ENCODE measurements around the gene GRIN1.
A peak's percentile ranks its signal among the peaks of the same experiment; 100 is the strongest.

Gene GRIN1

DNA sequence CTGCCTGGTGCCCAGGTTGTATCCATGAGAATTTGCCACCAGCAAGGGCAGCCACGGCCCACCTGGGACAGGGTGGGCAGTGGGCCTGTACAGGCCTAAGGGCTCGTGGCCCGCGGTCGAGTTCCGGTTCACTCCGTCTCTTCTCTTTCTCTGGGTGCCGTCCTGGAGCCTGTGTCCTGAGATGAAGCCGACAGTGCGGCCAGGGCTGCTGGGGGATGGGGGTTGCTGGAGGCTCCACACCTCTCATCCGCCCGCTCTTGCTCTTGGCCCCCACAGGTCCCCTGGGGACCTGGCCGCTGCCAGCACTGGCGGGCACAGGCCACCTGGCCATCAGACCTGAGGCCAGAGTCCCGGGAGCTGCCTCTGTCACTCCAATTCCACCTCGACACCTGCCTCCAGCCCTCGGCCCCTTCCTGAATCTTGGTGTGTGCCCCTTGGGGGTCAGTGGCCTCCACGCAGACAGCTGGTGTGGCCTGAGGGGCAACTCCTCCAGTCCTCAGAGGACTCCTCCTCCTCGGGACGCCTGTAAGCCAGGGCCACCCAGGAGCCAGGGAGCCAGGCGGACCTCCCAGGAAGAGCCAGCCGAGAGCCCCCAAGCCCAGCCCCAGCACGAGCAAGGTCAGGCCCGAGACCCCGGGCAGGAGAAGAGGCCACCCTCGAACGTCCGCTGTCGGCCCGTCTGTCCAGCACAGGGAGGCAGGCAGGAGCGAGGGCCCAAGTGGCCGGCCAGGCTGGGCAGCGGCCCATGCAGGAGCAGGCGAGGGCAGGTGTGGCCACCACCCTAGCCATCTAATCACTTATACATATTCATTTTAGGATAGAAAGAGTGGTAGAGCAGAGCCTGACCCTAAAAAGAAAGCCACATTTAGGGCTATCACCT, 25.7 kb downstream of the GRIN1 start:
- DNase-seq (ENCODE audit: low spot score): no peak

DNA sequence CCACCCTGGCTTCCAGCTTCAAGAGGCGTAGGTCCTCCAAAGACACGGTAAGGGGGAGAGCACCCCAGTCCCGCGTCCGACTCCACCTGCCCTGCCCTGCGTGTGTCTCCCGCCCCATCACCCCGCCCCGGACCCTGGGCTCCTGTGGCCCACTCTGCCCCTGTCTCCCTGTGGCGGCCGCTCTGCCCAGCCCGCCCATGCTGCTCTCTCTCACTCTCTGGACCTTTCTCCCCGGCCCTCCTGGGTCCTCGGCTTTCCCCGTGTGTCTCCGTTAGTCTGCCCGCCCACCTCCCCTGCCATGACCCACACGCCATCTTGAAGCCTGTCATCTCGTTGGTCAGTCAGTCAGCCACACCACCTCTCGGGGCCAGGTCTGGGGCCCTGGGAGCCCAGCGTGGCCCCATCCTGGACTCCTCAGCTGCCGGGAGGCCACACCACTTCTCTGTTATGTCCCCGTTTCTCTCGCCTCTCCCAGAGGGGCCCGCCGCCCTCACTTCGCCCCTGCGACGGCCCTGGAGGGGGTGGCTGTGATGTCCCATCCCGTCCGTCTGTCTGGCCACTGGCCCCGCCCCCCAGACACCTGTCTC, 26.4 kb downstream of the GRIN1 start:
- no peak for DNase-seq (ENCODE audit: low spot score)

DNA sequence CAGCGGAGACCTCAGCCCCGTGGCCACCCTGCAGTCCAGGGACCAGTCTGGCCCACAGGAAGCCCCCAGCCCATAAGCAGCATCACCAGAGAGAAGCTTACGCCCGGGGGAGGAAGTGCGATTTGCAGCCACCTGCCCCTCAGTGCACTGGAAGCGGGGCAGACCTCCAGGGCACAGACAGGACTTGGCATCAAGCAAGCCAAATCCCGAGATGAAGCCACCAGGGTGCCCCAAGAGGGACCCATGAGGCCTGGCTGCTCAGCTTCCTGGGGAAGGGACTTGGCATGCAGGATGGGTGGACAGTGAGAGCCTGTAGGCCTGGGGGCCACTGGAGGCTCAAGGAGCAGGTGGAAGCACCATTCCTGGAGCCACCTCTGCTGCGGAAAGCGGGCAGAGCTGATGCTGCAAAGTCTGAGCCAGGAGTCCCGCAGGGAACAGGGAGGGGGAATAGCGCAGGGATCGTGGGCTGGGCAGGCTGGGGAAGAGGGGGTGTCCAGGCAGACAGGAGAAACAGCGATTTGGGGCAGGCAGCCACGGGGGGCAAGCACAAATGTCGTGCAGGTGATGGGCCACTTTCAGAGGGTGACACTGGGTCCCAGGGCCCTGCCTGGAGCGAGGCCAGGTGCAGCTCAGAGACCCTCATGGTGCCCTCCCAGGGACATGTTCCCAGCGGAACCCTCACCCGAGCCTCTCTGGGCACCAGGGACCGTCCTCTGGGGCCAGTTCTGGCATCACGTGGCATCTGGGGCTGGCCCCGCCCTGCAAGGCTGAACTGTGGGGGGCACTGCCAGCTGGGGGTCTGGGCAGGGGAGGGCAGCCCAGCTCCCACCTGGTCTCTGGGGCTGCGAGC, 27.7 kb downstream of the GRIN1 start:
- no peak for DNase-seq (ENCODE audit: low spot score)

DNA sequence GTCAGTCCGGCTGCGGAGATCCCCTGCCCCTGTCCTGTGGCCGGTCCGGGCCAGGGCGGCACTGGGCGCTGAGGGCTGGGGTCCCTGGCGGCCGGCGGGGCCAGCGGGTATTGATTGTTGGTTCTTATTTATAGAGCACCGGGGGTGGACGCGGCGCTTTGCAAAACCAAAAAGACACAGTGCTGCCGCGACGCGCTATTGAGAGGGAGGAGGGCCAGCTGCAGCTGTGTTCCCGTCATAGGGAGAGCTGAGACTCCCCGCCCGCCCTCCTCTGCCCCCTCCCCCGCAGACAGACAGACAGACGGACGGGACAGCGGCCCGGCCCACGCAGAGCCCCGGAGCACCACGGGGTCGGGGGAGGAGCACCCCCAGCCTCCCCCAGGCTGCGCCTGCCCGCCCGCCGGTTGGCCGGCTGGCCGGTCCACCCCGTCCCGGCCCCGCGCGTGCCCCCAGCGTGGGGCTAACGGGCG, 28.4 kb downstream of the GRIN1 start:
- no peak for DNase-seq (ENCODE audit: low spot score)

DNA sequence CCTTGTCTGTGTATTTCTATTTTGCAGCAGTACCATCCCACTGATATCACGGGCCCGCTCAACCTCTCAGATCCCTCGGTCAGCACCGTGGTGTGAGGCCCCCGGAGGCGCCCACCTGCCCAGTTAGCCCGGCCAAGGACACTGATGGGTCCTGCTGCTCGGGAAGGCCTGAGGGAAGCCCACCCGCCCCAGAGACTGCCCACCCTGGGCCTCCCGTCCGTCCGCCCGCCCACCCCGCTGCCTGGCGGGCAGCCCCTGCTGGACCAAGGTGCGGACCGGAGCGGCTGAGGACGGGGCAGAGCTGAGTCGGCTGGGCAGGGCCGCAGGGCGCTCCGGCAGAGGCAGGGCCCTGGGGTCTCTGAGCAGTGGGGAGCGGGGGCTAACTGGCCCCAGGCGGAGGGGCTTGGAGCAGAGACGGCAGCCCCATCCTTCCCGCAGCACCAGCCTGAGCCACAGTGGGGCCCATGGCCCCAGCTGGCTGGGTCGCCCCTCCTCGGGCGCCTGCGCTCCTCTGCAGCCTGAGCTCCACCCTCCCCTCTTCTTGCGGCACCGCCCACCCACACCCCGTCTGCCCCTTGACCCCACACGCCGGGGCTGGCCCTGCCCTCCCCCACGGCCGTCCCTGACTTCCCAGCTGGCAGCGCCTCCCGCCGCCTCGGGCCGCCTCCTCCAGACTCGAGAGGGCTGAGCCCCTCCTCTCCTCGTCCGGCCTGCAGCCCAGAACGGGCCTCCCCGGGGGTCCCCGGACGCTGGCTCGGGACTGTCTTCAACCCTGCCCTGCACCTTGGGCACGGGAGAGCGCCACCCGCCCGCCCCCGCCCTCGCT, 29.0 kb downstream of the GRIN1 start:
- DNase-seq (ENCODE audit: low spot score): no peak

DNA sequence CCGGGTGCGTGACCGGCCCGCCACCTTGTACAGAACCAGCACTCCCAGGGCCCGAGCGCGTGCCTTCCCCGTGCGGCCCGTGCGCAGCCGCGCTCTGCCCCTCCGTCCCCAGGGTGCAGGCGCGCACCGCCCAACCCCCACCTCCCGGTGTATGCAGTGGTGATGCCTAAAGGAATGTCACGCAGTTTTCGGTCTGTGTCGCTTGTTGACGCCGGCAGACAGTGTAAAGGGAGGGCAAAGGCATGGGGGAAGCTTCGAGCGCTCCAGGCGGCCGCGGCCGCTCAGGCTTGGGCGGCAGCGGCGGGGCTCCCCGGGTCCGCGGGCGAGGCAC, 29.6 kb downstream of the GRIN1 start:
- DNase-seq (ENCODE audit: low spot score): no peak

DNA sequence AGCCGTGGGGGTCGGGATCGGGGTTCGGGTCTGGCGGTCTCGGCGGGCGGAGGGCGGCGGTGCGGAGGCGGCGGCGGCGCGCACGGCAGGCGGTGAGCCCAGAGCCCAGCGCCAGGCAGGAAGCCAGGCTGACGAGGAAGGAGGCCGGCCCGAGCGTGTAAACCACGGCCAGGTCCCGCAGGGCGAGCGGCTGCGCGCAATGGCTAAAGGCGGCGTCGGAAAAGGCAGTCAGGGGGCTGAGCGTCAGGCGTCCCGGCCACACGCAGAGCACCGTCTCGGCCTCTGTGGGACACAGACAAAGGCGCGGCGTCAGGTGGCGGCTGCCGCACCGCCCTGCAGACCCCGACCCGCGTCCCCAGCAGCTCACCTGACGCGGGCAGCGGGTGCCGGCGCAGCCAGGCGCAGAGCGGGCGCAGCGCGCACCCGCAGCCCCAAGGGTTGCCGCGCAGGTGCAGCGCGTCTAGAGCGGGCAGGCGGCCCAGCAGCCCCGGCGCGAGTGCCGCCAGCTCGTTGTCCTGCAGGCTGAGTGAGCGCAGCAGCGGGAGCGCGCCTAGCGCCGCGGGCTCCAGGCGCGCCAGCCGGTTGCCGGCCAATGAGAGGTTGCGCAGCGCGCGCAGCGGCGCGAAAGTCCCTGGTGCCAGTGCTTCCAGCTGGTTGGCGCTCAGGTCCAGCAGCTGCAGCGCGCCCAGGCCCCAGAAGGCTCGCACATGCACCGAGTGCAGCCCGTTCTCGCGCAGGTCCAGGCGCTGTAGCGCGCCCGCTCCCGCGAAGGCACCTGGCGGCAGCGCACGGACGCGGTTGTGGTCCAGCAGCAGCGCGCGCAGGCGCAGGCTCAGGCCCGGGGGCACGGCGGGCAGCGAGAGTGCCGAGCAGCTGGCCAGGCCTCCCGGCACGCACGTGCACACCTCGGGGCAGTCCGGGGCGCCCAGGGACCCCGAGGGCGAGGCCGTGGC, 30.2 kb downstream of the GRIN1 start:
- DNase-seq (ENCODE audit: low spot score): peak; percentile 59

DNA sequence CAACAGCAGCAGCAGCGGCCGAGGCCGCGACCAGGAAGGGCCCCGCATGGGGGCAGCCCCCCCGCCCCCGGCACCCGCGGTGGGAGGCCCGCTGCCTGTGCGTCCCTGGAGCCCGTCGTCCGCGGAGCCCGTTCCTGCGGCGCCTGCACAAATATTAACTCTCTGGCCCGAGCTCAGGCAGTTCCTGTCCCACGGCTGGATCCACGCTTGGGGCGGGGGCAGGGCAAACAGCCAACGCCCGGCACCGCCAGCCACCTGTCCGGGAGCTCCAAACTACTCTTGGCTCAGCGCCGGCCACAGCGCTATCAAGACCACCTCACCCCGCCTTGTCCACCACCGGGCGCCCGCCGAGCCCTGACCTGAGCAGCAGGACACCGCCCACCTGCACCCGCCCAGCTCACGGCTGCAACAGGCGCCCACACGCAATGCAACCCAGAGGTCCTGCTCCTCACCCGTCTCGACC, 31.0 kb downstream of the GRIN1 start, which contains the start of gene LRRC26:
Gene LRRC26, minus strand, starts transcription at position 156 of the 463 bp plus-strand sequence. Its CDS starts 108 bp downstream, at position 48.
- DNase-seq (ENCODE audit: low spot score): no peak

DNA sequence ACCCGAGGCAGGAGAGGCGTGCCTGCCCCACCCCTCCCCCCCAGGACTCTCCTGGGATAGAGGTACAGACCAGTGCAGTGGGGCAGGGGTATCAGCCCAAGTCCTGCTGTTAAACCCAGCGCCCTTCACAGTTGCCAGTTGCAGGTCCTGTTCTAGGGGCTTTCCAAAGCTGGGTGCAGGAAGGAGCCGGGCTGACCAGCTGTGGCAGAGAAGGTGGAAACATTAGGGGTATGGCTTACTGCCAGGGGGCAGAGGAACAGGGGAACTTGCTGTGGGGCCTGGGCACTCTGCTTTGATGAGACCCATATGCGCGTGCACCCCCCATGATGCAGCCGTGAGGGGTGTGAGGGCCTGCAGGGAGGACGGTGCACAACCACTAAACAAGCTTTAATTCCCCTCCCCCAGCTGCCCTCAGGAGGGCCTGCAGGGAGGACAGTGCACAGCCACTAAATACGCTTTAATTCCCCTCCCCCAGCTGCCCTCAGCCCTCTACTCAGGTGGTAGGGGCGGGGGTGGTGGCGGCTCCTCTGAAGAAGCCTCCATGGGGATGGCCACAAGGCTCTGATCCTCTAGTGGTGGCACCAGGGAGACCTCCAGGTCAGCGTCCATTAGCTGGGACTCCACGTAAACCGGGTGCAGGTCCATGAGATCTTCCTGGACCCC, 31.7 kb downstream of the GRIN1 start:
- no peak for DNase-seq (ENCODE audit: low spot score)

DNA sequence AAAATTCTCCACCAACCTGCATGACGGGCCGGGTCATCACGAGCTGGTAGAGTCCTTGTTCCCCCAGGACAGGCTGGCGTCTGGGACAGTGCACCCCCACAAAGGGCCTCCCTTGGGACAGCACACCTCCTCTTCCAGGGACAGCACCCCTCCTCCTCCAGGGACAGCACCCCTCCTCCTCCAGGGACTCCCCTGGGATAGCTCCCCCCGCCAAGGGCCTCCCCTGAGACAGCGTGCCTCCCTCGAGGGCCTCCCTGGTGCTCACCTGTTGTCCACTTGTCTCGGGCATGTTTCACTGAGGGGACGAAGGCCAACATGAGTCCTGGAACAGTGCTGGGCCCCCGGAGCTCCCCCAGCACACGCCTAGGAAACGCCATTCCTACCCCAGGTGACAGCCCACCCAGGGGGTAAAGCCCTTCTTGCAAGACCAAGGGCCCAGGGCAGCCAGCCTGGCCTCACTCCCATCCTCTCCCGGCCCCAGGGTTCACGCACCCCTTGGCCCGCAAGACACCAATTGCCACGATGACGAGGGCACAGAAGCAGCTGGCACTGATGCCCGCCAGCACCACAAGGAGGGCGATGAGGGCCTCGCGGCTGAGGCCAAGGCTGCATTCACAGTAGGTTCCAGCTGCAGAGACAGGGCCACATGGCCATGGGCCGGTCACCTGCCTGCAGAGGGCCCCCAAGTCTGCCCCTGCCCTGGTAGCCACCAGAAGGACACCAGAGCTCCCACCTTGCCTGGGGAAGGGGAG, 32.4 kb downstream of the GRIN1 start:
- no peak for DNase-seq (ENCODE audit: low spot score)

DNA sequence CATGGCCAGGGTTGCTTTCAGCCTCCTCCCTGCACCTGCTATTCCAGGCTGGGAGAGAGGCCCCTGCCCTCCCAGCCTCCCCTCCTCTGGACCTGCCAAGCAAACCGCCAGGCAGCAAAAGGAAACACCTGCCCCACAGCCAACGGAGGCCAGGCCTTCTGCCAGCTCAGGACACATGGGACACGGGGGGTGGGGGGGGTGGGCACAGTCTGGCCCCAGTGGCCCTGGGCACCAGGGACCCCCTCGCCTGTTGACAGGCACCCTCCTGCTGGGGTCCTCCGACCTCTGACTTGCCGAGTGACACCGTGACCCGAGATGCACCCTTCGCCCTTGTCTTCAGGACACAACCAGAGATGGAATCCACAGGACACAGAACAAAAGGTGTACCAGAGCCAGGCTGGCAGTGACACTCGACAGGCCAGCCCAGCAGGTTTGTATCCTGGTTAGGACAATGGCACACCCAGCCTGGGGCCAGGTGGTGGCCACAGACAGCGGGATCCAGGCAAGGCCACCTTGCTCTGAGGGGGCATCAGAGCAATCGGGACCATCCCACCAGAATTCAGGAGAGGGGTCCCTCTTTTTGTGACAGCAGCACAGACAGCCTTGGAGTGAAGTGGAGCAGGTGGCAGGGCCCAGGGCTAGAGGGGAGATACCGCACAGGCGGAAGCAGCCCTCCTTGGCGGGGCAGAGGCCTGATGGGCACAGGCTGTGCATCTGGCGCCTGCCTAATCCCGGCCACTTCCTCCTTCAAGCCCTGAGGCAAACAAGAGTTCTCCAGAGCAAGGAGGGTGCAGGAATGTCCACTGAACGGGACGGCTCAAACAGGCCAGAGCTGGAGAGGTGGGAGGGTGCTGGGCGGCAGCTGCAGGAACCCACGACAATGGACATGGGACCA, 34.2 kb downstream of the GRIN1 start:
- no peak for DNase-seq (ENCODE audit: low spot score)

DNA sequence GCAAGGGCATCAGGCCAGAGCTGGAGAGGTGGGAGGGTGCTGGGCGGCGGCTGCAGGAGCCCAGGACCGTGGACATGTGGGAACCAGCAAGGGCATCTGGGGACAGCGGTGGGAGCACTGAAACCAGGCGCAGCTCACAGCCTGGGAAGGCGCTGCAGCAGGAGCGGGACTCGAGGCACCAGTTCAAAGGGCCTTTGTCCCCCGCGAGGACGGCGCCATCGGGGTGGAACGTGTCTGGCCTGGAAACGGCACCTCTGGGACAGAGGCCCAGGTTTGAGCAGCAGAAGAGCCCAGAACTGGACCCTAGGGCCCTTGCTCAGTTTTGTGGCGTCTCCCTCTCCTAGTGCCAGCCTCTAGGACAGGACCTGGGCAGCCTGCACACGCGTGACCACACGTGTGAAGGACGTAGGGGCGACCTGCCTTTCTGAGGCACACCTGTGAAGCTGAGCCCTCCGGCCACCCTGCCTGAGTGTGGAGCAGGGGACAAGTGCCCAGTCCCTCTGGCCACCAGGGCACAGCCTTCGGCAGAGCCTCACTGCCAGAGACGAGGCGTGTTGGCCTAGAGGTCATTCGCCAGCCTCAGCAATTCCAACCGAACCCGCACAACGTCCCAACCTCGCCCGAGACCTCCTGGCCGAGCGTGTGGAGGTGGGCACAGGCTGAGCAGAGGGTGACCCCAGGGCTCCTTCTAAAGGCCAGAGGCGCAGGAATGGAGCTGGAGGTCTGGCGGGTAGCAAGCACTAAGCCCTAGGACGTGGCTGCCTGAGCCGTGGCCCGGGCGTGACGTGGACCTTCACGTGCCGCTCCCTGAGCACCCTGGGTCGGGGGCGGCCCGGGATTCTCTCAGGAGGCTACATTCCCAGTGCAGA, 35.1 kb downstream of the GRIN1 start:
- no peak for DNase-seq (ENCODE audit: low spot score)

DNA sequence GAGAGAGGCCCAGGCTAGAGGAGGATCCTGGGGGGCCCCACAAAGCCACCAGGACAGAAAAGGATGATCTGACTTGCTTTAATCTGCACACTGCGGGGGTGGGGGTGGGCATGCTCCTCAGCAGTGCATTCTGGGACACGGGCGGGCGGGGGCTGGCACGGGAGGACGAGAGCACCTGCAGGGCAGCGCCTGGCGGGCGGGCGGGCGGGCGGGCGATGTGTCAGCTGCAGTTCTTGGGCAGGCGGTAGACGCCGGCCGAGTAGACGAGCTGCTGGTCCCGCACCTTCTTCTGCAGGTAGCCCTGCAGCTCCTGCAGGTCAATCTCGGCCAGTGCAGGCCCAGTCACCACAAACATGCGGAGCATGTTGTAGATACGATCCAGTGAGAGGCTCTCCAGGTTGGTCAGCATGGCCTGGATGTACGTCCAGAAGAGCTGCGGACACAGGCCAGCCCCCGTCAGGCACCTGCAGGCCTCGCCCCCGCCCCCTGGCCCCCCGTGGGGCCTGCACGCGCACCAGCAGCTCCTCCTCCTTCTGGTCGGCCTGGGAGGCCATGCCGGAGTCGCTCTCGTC, 35.9 kb downstream of the GRIN1 start:
- no peak for DNase-seq (ENCODE audit: low spot score)

DNA sequence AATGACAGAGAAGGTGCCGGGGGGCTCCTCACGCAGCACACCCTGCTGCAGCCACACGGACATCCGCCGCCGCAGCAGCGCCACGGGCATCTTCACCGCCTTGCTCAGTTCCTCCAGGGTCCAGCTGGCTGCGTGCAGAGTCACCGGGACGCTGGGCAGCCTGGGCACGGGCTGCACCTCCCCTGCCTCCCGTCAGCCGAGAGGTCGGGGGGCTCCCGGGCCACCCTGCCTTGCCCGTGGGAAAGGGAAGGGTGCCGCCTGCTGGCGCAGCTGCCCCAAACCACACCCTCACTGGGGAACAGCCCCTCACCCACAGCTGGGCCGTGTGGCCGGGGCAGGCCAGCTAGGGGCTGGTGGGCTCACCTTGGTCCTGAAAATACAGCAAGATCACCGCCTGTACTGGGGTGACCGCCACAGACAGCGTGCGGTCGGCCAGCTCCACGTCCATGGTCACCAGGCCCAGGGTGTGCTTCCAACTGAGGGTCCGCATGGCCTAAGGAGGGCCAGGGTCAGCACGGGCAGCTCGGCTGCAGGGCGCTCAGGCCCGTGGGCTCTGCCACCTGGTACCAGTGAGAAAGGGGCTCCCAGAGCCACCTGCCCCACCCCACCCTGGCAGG, 36.5 kb downstream of the GRIN1 start:
- no peak for DNase-seq (ENCODE audit: low spot score)

DNA sequence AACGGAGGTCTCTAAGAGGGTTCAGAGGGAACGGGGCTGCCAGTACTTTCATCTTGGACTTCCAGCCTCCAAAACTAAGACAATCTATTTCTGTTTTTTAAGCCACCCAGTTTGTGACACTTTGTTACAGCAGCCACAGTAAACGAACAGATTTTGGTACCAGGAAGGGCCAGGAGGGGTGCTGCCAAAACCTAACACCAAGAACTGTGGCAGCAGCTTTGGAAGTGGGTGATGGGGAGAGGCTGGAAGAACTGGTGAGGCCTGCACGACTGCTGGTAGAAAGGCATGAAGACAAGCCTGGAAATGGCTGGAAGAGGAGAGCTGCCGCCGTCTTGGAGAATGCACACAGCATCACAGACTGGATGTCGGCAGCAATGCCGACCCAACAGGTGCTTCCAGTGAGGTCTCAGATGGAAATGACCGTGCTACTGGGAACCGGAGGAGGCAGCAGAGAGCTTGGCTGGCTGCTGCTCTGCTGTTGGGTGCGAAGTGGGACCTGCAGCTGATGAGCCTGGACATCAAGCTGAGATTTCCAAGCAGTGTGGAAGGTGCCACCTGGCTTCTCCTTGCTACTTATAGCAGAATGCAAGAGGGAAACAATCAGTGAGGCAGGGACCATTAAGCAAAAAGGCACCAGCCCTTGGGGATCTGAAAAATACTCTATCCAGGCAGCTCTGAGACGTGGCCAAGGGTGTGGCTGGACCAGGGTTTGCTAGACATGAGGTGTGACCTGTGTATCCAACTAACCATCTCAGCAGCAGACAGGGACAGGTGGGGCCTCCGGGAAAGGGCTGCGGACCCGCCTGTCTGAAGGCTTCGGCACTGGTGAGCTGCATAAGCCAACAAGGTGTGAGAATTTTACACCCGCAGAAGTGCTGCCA, 37.6 kb downstream of the GRIN1 start:
- DNase-seq (ENCODE audit: low spot score): peak; percentile 46
